ENCODE results near the gene CPXM2. TPM values are rescaled to one million over a fixed set of nuclear protein-coding genes. Genes with fewer than 3 reads are reported as not detected.
A peak's percentile ranks its signal among the peaks of the same experiment; 100 is the strongest.

CPXM2 gene
- polyA plus RNA-seq, 3 donors, result not detected

GRCh38 chr10:123913688-123914268 lies 22.2 kb upstream of the CPXM2 start:
- Histone ChIP-seq H3K4me3 (replicated peaks in 1 of 3; ENCODE audit: low read depth in 2 of 3, low read length in 3 of 3) (no peak overlapping the region), H2AFZ (ENCODE audit: insufficient read depth, low read depth, low read length, poor library complexity, severe bottlenecking) (no peak overlapping the region), H3K9me3 (replicated peaks in 1 of 2; ENCODE audit: control insufficient read depth in 1 of 2, insufficient read depth in 1 of 2, low read length in 2 of 2) (peaks cover 0 to 4% of the 10 kb centered on the region in 2 donors), H3K79me2 (ENCODE audit: insufficient read depth, low read length) (no peaks in the 10 kb centered on the region), H3K4me1 (ENCODE audit: control insufficient read depth in 1 of 2, insufficient read depth in 2 of 2, low read length in 2 of 2) (peaks cover 6% of the 10 kb centered on the region in 2 donors), H3K27me3 (ENCODE audit: control insufficient read depth in 2 of 2, insufficient read depth in 2 of 2, low read length in 2 of 2) (no peaks in the 10 kb centered on the region), H3K4me2 (replicated peaks; ENCODE audit: extremely low read depth, low read length, poor library complexity, severe bottlenecking) (no peak overlapping the region), H3K9ac (ENCODE audit: insufficient read depth, low read length, poor library complexity, severe bottlenecking) (no peak overlapping the region), H4K20me1 (ENCODE audit: insufficient read depth, low read length) (no peaks in the 10 kb centered on the region), H3K27ac (ENCODE audit: low read depth in 1 of 2, low read length in 2 of 2) (no peak overlapping the region), H3K36me3 (replicated peaks in 1 of 2; ENCODE audit: control insufficient read depth in 1 of 2, insufficient read depth in 2 of 2, low read length in 2 of 2) (no peaks in the 10 kb centered on the region)
- intact Hi-C loops (cut with micrococcal nuclease), result no loop called here
- H3K4me3 Mint-ChIP-seq, result peak overlapping the region in 1 of 2 donors; percentile 31
- 44% methylated on average over 6 of the region's 8 CpGs for WGBS (ENCODE audit: insufficient coverage)
- peaks cover 0 to 7% (median 2%) of the 10 kb centered on the region in 7 donors for H3K9me3 Mint-ChIP-seq
- peak in 2 of 3 donors; percentile 3 to 11 for DNase-seq
- H3K27me3 Mint-ChIP-seq (ENCODE audit: low read depth in 3 of 3), result peaks cover 2 to 27% (median 13%) of the 10 kb centered on the region in 3 donors
- no peak overlapping the region for H3K27ac Mint-ChIP-seq
- TF ChIP-seq, protein P1, sequence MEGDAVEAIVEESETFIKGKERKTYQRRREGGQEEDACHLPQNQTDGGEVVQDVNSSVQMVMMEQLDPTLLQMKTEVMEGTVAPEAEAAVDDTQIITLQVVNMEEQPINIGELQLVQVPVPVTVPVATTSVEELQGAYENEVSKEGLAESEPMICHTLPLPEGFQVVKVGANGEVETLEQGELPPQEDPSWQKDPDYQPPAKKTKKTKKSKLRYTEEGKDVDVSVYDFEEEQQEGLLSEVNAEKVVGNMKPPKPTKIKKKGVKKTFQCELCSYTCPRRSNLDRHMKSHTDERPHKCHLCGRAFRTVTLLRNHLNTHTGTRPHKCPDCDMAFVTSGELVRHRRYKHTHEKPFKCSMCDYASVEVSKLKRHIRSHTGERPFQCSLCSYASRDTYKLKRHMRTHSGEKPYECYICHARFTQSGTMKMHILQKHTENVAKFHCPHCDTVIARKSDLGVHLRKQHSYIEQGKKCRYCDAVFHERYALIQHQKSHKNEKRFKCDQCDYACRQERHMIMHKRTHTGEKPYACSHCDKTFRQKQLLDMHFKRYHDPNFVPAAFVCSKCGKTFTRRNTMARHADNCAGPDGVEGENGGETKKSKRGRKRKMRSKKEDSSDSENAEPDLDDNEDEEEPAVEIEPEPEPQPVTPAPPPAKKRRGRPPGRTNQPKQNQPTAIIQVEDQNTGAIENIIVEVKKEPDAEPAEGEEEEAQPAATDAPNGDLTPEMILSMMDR (IDR thresholded peaks at IDR 0.05), result no peak
- H3K36me3 Mint-ChIP-seq, result no peaks in the 10 kb centered on the region
- H3K4me1 Mint-ChIP-seq, result peaks cover 9% of the 10 kb centered on the region

DNA sequence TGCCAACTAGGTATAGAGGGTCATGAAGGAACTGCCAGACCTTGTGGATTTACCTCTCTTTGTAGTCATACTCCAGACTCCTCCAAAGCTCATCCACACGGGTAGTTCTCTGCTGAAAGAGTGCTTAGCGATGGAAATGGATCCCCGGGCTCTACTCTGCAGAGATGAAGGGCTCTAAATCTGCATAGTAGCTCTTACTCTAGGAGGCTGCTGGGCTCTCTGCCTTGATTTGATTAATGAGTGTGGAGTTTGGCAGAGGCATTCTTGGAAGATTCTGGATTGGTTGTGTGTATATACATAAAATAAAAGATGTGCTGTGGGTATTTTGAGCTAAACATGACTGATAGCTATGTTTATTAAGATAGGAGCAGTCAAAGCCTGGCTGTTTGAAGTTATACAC lies 21.3 kb upstream of the CPXM2 start:
- TF ChIP-seq, protein P1 (IDR thresholded peaks at IDR 0.05), result no peak
- Histone ChIP-seq H2AFZ (ENCODE audit: insufficient read depth, low read depth, low read length, poor library complexity, severe bottlenecking) (no peak overlapping the region), H3K9me3 (replicated peaks in 1 of 2; ENCODE audit: control insufficient read depth in 1 of 2, insufficient read depth in 1 of 2, low read length in 2 of 2) (no peaks in the 10 kb centered on the region), H3K4me3 (replicated peaks in 1 of 3; ENCODE audit: low read depth in 2 of 3, low read length in 3 of 3) (no peak overlapping the region), H3K27ac (ENCODE audit: low read depth in 1 of 2, low read length in 2 of 2) (no peak overlapping the region), H3K9ac (ENCODE audit: insufficient read depth, low read length, poor library complexity, severe bottlenecking) (no peak overlapping the region), H3K27me3 (ENCODE audit: control insufficient read depth in 2 of 2, insufficient read depth in 2 of 2, low read length in 2 of 2) (no peaks in the 10 kb centered on the region), H4K20me1 (ENCODE audit: insufficient read depth, low read length) (no peaks in the 10 kb centered on the region), H3K79me2 (ENCODE audit: insufficient read depth, low read length) (no peaks in the 10 kb centered on the region), H3K4me2 (replicated peaks; ENCODE audit: extremely low read depth, low read length, poor library complexity, severe bottlenecking) (no peak overlapping the region), H3K36me3 (replicated peaks in 1 of 2; ENCODE audit: control insufficient read depth in 1 of 2, insufficient read depth in 2 of 2, low read length in 2 of 2) (no peaks in the 10 kb centered on the region), H3K4me1 (ENCODE audit: control insufficient read depth in 1 of 2, insufficient read depth in 2 of 2, low read length in 2 of 2) (peaks cover 6% of the 10 kb centered on the region in 2 donors)
- 93% methylated on average over 3 of the region's 3 CpGs for WGBS (ENCODE audit: insufficient coverage)
- peaks cover 0 to 2% (median 0%) of the 10 kb centered on the region in 7 donors for H3K9me3 Mint-ChIP-seq
- no peak for DNase-seq
- H3K4me3 Mint-ChIP-seq, result no peak overlapping the region
- peaks cover 10% of the 10 kb centered on the region for H3K4me1 Mint-ChIP-seq
- no peaks in the 10 kb centered on the region for H3K36me3 Mint-ChIP-seq
- intact Hi-C loops (cut with micrococcal nuclease), result no loop called here
- no peak overlapping the region for H3K27ac Mint-ChIP-seq
- H3K27me3 Mint-ChIP-seq (ENCODE audit: low read depth in 3 of 3), result peaks cover 2 to 29% (median 13%) of the 10 kb centered on the region in 3 donors
